ENCODE measurements around the gene KIF6. TPM values are rescaled to one million over a fixed set of nuclear protein-coding genes. Genes with fewer than 3 reads are reported as not detected.

The KIF6 gene
- total RNA-seq, 4 donors from 2014 or later, result 0.47 to 2.3 (median 0.97) TPM

DNA sequence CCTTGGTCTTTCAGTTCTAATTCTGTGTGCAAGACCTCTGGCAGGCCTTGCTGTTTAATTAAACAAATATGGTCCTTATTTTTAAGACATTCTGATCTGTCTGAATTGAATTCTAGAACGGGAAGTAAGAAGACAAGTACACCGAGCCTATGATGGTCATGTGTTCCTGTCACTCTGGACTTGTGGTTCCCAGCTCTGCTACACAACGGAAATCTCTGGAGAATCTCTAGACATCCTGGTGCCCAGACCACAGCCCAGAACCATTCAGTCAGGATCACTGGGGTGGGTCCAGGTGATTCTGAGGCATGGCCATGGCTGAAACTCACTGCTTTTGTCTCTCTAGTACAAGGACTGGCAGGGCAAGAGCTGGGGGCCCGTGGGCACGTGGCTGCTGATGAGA, 386.8 kb downstream of the KIF6 start:
- Histone ChIP-seq H3K27me3 (no peaks in the 10 kb centered on the region), H3K36me3 (no peaks in the 10 kb centered on the region), H3K4me1 (peaks cover 3 to 26% (median 7%) of the 10 kb centered on the region in 3 donors), H3K9me3 (no peaks in the 10 kb centered on the region), H3K27ac (no peak overlapping the region), H3K4me3 (no peak overlapping the region)
- WGBS, 2 donors (ENCODE audit: low coverage in 1 of 2), result 84% methylated on average over 3 of the region's 5 CpGs; no CpG with 5 or more reads in 1 of the 2 donors
- TF ChIP-seq, protein P1, sequence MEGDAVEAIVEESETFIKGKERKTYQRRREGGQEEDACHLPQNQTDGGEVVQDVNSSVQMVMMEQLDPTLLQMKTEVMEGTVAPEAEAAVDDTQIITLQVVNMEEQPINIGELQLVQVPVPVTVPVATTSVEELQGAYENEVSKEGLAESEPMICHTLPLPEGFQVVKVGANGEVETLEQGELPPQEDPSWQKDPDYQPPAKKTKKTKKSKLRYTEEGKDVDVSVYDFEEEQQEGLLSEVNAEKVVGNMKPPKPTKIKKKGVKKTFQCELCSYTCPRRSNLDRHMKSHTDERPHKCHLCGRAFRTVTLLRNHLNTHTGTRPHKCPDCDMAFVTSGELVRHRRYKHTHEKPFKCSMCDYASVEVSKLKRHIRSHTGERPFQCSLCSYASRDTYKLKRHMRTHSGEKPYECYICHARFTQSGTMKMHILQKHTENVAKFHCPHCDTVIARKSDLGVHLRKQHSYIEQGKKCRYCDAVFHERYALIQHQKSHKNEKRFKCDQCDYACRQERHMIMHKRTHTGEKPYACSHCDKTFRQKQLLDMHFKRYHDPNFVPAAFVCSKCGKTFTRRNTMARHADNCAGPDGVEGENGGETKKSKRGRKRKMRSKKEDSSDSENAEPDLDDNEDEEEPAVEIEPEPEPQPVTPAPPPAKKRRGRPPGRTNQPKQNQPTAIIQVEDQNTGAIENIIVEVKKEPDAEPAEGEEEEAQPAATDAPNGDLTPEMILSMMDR (IDR thresholded peaks at IDR 0.05), result no peak
- TF ChIP-seq POLR2A (IDR thresholded peaks at IDR 0.05) (no peak), POLR2AphosphoS5 (IDR thresholded peaks at IDR 0.05) (no peak), EP300 (IDR thresholded peaks at IDR 0.05) (no peak)
- ATAC-seq, result no peak

DNA sequence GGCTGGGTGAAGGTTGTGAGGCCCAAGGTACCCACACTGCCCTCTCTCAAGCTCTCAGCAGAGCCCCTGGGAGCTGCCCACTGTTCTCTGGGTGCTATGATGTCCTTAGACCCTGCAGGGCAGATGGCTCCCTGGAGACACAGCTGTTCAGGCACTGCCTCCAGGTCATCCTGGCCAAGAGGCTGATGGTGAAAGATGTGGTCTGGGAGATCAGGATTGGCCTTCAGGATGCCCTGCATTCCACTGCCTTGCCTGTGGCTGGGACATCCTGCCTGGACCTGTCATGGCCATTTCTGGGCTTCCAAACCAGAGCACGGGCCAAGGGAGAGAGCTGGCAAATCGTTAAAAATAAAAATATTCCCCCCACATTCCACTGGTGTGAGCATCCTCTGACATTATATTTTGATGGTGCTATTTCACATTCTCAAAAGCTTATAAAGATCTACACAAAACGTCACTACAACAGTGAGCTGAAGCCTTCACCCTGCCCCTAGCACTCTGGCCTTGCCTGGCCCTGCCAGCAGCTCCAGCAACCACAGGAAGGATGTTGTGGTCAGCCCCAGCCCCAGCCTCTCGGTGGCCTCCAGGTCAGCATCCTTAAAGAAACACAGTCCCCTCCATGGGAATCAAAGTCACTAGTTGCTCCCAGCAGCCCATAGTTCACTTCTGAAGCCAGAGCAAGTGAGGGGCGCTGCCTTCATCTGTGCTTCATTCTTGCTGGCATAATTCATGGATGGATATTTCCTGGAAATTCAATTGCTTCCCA, 389.2 kb downstream of the KIF6 start:
- ATAC-seq, result no peak

DNA sequence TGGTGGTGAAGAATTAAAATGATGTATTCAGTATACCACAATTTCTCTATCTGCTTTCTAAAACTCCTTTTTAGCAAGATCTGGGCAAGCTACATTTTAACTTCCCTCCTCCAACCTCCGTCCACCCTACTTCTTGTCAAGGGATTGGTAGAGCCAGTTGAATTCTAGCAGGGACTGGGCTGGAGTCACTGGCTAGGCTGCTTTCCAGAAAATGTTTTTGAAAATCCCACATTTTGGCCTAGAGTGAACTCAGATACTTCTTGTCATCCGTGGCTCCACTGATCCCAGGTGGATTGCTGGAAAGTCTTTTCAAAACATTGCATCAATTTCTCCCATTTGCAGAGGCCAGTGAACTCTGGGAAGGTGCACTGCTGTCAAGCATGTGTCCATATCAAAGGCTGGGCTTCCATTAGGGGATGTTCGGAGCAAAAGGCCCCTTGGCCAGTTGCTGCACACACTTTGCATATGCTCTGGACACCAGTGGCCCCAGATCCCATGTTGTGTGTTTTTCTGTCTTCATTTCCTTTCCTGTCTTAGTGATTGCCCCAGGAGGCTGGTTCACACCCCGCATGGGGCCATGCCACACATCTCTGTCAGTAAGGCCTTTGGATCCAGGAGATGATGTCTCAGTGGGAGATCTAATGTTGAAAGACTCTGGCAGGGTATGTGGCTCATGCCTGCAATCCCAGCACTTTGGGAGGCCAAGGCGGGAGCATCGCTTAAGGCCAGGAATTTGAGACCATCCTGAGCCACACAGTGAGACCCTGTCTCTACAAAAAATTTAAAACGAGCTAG, 391.4 kb downstream of the KIF6 start:
- H3K27me3 ChIP-seq, result peaks cover 5% of the 10 kb centered on the region
- TF ChIP-seq, protein P1 (IDR thresholded peaks at IDR 0.05), result no peak
- no peak for TF ChIP-seq POLR2AphosphoS5 (IDR thresholded peaks at IDR 0.05)
- TF ChIP-seq EP300 (IDR thresholded peaks at IDR 0.05), result no peak
- TF ChIP-seq POLR2A (IDR thresholded peaks at IDR 0.05), result no peak
- no peaks in the 10 kb centered on the region for H3K36me3 ChIP-seq
- 52 to 71% methylated on average over 2 to 3 of the region's 7 CpGs for WGBS, 2 donors (ENCODE audit: low coverage in 1 of 2)
- no peak overlapping the region for H3K27ac ChIP-seq
- H3K4me1 ChIP-seq, result peaks cover 0 to 7% (median 0%) of the 10 kb centered on the region in 3 donors
- no peaks in the 10 kb centered on the region for H3K9me3 ChIP-seq
- ATAC-seq, result no peak
- H3K4me3 ChIP-seq, result no peak overlapping the region

More for the DNA sequence above, 389.2 kb downstream of the KIF6 start:
- no peak overlapping the region for H3K27ac ChIP-seq
- no peaks in the 10 kb centered on the region for H3K9me3 ChIP-seq
- peaks cover 3 to 19% (median 7%) of the 10 kb centered on the region in 3 donors for H3K4me1 ChIP-seq
- no peaks in the 10 kb centered on the region for H3K27me3 ChIP-seq
- TF ChIP-seq, protein P1 (IDR thresholded peaks at IDR 0.05), result no peak
- TF ChIP-seq POLR2A (IDR thresholded peaks at IDR 0.05) (no peak), EP300 (IDR thresholded peaks at IDR 0.05) (no peak), POLR2AphosphoS5 (IDR thresholded peaks at IDR 0.05) (no peak)
- 70% methylated on average over 2 to 4 of the region's 5 CpGs for WGBS, 2 donors (ENCODE audit: low coverage in 1 of 2)
- no peak overlapping the region for H3K4me3 ChIP-seq
- H3K36me3 ChIP-seq, result no peaks in the 10 kb centered on the region

DNA sequence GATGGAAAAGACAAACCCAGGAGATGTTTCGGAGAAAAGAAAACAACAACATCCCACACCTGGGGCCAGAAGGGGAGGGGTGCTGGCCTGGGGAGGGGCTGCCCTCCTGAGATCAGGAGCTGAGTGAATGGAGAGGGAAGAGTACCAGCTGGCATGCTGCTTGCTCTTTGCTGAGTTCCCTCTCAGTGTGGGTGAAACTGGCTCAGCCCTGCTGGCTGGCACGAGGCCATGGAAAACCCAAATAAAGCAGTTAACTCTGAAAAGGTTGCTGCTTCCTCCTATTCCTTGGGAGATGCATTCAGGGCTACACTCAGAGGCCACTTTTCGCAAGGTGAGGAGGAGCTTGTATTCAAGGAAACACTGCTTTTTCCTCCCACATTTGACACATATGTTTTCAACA, 394.7 kb downstream of the KIF6 start:
- no peak for ATAC-seq
- Histone ChIP-seq H3K4me3 (no peak overlapping the region), H3K9me3 (no peaks in the 10 kb centered on the region), H3K4me1 (peaks cover 0 to 4% (median 0%) of the 10 kb centered on the region in 3 donors), H3K27ac (no peak overlapping the region), H3K36me3 (no peaks in the 10 kb centered on the region), H3K27me3 (peaks cover 28% of the 10 kb centered on the region)
- no peak for TF ChIP-seq EP300 (IDR thresholded peaks at IDR 0.05)
- TF ChIP-seq, protein P1 (IDR thresholded peaks at IDR 0.05), result no peak
- 50 to 61% methylated on average over 1 to 2 of the region's 3 CpGs for WGBS, 2 donors (ENCODE audit: low coverage in 1 of 2)

All from gastroesophageal sphincter (tissue), 4 donors.